Measurements from ENCODE around the gene NUAK2.

DNA sequence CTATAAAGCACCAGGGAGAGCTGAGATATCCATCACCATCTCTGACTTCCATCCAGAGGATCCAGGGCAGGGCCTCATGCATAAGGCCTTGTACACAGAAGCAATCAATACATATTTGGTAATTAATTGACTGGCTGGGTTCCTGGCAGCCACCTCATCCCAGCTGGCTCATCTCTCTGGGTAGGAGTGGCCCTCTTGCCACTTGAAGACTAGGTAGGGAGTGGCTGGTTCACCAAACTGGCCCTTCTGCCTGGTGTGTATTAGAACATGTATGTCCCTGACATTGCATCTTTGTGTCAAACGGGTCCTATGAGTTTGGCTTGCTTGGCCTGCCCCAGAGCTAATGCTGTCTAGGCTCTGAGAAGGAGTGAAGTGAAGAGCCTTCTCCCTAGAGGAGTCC is 11.8 kb downstream of the NUAK2 start:
- no peak for TF ChIP-seq FOXA1 (IDR thresholded peaks at IDR 0.05)
- TF ChIP-seq HDGF (IDR thresholded peaks at IDR 0.05; ENCODE audit: borderline replicate concordance), result no peak
- TF ChIP-seq BHLHE40 (IDR thresholded peaks at IDR 0.05; ENCODE audit: borderline replicate concordance), result no peak
- TF ChIP-seq TARDBP (IDR thresholded peaks at IDR 0.05), result no peak

Data from HEK293T (cell line).